ENCODE measurements around the gene SLC25A53. TPM values are rescaled to one million over a fixed set of nuclear protein-coding genes. Genes with fewer than 3 reads are reported as not detected.

The SLC25A53 gene, protein sequence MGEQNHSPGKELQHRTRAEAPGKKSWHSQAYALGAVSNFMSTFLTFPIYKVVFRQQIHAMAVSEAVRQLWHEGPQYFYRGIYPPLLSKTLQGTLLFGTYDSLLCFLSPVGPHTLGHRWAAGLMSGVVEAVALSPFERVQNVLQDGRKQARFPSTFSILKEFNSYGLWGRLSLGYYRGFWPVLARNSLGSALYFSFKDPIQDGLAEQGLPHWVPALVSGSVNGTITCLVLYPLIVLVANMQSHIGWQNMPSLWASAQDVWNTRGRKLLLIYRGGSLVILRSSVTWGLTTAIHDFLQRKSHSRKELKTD
- 10 to 100 TPM; 10.3 to 10.8 TPM for total RNA-seq

DNA sequence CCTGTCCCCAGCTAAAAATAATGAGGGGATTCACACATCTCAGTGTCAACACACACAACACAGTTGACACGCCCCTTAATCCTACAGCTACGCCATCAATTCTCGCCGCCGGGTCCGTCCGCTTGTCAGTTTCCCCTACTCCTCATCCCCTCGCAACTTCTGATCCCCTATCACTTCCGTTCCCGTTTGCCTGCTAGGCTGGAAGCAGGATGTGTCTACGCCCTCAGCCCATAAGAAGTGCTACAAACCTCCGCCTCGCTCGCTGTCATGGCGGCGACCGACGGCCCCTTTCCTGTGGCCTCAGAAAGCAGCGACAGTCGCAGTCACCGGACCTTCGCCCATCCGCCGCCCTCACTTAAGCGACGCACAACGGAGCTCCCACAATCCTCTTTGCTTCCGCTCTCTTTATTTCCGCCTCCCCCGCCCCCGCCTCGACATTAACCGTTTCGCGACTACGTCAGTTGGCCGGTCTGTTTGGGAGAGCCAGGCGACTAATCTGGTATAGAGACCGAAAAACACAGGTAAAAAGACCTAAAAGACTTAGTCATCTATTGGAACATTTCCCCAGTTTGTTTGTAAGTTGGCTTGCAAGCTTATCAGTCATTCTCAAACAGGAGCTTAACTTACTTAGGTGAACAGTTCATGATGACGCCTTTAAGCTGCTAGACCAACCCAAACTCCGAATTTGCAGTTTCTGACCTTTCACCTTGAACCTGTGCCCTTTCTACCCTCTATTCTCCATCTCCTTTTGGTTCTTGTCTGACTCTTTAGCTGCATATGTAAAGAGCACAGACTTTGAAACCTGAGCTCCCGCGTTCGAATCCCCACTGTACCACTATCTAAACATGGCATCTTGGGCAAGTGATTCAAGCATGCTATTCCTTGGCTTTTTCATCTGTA, at the start of gene SLC25A53:
TSS of gene SLC25A53 (minus strand) at position 380 of the 900 bp plus-strand sequence. CDS start 51,752 bp downstream, outside the sequence.
- peak; percentile 75 for DNase-seq (ENCODE audit: low spot score)
- peak; percentile 95 for ATAC-seq
- peaks cover 0 to 3% of the 10 kb centered on the region in 2 donors for H3K27me3 Mint-ChIP-seq
- no peaks in the 10 kb centered on the region for H3K9me3 Mint-ChIP-seq
- H3K4me1 Mint-ChIP-seq (ENCODE audit: low read depth in 2 of 2), result peaks cover 12 to 14% of the 10 kb centered on the region in 2 donors
- H3K27ac Mint-ChIP-seq, result peak within 1 kb of the TSS; percentile 97 to 99
- H3K36me3 Mint-ChIP-seq, result peaks cover 4% of the 10 kb centered on the region
- H3K4me3 Mint-ChIP-seq, result peak within 1 kb of the TSS; percentile 99

DNA sequence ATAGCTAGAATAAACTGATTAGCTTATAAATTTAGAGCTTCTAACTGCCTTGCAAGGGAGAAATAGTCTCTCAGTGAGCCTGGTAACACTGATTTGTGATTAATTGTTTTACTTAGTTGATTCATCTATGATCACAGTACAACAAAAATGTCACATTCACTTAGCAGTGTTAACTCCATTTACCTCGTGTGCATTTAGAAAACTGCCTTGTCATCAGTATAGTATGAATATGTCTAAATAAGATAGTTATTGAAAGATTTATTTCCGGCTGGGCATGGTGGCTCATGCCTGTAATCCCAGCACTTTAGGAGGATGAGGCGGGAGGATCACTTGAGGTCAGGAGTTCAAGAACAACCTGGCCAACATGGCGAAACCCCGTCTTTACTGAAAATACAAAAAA, 48.7 kb upstream of the SLC25A53 start:
- ATAC-seq (no peak), DNase-seq (ENCODE audit: low spot score) (no peak)
- Mint-ChIP-seq H3K27me3 (peaks cover 0 to 8% of the 10 kb centered on the region in 2 donors), H3K36me3 (no peaks in the 10 kb centered on the region), H3K4me1 (ENCODE audit: low read depth in 2 of 2) (no peaks in the 10 kb centered on the region), H3K9me3 (no peaks in the 10 kb centered on the region), H3K27ac (no peak overlapping the region), H3K4me3 (no peak overlapping the region)

DNA sequence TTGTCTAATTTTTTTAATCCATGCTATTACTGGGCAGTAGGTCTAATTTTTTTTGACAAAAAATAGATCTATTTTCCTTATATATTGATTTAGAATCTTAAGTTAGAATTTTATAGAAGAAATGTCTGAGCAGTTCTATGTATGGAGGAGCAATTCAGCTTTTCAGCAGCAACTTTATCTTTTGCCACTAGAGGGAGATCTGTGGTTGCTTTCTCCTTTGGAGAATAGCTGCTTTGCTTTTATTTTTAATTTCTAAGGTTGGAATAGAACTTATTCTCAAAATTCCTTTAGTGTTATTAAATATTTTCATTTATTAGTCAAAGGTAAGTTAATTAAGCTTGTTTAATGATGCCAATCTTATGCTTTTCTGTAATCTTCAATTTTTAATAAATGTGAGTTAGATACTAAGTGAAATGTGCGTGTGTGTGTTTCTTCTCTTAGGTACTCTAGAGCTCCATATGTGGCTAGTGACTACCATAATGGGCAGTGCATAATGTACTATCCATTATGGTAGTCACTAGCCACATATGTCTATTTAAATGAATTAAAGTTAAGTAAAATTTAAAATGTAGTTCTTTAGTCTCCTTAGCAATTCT, 38.8 kb upstream of the SLC25A53 start:
- Mint-ChIP-seq H3K36me3 (no peaks in the 10 kb centered on the region), H3K9me3 (no peaks in the 10 kb centered on the region), H3K4me3 (no peak overlapping the region), H3K27ac (no peak overlapping the region), H3K27me3 (no peaks in the 10 kb centered on the region), H3K4me1 (ENCODE audit: low read depth in 2 of 2) (no peaks in the 10 kb centered on the region)
- no peak for DNase-seq (ENCODE audit: low spot score)
- ATAC-seq, result no peak

DNA sequence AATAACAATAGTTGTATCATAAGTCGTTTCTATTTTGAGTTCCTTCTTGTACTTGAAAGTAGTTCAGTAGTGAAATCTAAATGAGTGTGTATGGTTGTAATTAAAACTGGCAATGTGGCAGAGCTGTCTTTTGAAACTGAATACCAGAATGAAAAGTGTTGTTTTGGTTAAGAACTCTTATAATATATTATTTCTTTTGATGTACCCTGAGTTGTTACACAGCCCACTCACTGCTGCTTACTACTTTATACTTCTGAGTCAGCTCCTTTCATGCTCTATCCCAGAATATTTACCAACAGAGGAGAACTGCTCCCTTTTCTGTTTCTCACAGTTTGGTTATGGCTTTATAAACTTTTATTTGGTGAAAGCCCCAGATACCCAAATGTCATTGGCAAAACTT, 38.2 kb upstream of the SLC25A53 start:
- no peak for ATAC-seq
- Mint-ChIP-seq H3K27ac (no peak overlapping the region), H3K4me3 (no peak overlapping the region)

DNA sequence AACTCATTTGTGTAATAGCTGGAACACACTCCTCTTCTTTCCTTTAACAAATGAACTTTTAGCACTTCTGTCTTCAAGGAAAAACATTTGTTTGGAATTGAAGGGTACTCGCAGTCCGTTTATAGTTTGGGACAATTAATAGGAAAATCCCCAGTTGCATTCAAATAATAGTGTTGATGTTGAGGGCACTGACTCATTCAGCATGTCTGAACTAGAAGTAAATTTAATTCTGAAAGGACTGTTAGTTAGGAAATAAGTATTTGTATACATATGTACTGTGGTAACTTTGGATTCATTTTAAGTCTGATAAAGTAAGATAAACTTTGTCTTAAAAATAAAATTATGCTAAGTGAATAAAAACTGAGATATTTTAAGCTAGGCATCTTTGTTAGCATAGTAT, 36.7 kb upstream of the SLC25A53 start:
- Mint-ChIP-seq H3K36me3 (peaks cover 5% of the 10 kb centered on the region), H3K27me3 (no peaks in the 10 kb centered on the region), H3K9me3 (no peaks in the 10 kb centered on the region), H3K4me1 (ENCODE audit: low read depth in 2 of 2) (no peaks in the 10 kb centered on the region), H3K4me3 (no peak overlapping the region), H3K27ac (no peak overlapping the region)
- ATAC-seq, result no peak
- no peak for DNase-seq (ENCODE audit: low spot score)

More for the DNA sequence above, 38.2 kb upstream of the SLC25A53 start:
- Mint-ChIP-seq H3K4me1 (ENCODE audit: low read depth in 2 of 2) (no peaks in the 10 kb centered on the region), H3K36me3 (no peaks in the 10 kb centered on the region), H3K9me3 (no peaks in the 10 kb centered on the region), H3K27me3 (no peaks in the 10 kb centered on the region)
- no peak for DNase-seq (ENCODE audit: low spot score)

DNA sequence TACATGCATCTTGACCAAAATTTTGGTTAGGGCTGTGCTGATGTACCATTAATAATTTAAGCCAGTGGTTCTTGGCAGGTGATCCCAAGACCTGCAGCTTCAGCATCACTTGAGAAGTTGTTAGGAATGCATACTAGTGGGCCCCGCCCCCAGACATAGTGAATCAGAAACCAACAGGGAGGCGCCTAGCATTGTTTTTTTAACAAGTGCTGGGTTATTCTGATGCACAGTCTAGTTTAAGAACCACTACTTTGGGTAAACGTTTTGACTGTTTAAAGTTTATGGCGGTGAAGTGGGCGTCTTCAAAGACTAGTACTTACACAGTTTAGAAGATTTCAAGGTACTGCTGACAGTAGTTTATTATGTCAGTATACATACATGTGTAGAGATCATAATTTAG, 33.0 kb upstream of the SLC25A53 start:
- Mint-ChIP-seq H3K4me3 (no peak overlapping the region), H3K4me1 (ENCODE audit: low read depth in 2 of 2) (no peaks in the 10 kb centered on the region), H3K9me3 (no peaks in the 10 kb centered on the region), H3K27me3 (no peaks in the 10 kb centered on the region), H3K36me3 (peaks cover 5% of the 10 kb centered on the region), H3K27ac (no peak overlapping the region)
- ATAC-seq (no peak), DNase-seq (ENCODE audit: low spot score) (no peak)

DNA sequence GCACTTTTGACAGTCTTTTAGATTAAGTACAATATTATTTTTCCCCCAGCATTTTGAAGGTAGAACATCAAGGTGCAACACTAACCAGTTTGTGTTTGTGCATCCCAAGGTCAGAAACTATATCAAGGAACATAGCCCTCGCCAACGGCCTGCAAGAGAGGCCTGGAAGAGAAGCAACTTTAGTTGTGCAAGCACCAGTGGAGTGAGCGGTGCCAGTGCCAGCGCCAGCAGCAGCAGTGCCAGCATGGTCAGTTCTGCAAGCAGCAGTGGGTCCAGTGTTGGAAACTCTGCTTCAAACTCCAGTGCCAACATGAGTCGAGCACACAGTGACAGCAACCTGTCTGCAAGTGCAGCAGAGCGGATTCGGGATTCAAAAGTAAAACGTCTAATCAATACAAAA, 31.1 kb upstream of the SLC25A53 start:
- Mint-ChIP-seq H3K4me3 (no peak overlapping the region), H3K27ac (no peak overlapping the region), H3K27me3 (no peaks in the 10 kb centered on the region), H3K4me1 (ENCODE audit: low read depth in 2 of 2) (peaks cover 6 to 8% of the 10 kb centered on the region in 2 donors), H3K36me3 (peaks cover 5% of the 10 kb centered on the region), H3K9me3 (no peaks in the 10 kb centered on the region)
- no peak for DNase-seq (ENCODE audit: low spot score)
- ATAC-seq, result no peak

DNA sequence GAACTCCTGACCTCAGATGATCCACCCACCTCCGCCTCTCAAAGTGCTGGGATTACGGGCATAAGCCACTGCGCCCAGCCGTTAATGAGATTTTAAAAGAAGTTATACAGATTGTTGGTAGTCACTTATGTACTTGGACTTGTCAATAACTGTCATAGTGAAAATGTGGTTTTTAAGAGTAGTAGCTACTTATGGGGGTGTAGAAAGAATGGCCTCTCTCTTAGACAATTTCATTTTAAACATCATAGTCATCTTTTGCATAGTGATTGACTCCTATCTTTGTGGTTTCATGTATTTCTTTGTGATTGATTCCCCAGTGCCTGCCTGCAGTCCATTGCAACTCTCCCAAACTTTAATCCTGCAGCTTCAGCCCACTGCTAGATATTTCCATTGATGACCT, 26.9 kb upstream of the SLC25A53 start:
- peaks cover 6% of the 10 kb centered on the region for H3K36me3 Mint-ChIP-seq
- peak overlapping the region in 1 of 2 donors; percentile 61 for H3K27ac Mint-ChIP-seq
- peak overlapping the region; percentile 36 for H3K4me3 Mint-ChIP-seq
- no peaks in the 10 kb centered on the region for H3K9me3 Mint-ChIP-seq
- DNase-seq (ENCODE audit: low spot score) (no peak), ATAC-seq (peak in 1 of 2 donors; percentile 77)
- peaks cover 10 to 22% of the 10 kb centered on the region in 2 donors for H3K4me1 Mint-ChIP-seq (ENCODE audit: low read depth in 2 of 2)
- H3K27me3 Mint-ChIP-seq, result peaks cover 0 to 2% of the 10 kb centered on the region in 2 donors

DNA sequence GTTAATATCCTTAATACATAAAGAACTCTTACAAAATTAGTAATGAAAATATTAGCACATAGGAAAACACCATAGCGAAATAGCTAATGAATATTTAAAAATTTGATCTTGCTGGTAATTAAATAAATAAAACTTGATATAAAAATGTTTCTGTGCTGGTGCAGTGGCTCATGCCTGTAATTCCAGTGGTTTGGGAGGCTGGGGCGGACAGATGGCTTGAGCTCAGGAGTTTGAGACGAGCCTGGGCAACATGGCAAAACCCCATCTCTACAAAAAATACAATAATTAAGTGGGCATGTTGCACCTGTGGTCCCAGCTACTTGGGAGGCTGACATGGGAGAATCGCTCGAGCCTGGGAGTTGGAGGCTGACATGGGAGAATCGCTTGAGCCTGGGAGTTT, 17.0 kb upstream of the SLC25A53 start:
- Mint-ChIP-seq H3K4me3 (no peak overlapping the region), H3K27me3 (peaks cover 0 to 3% of the 10 kb centered on the region in 2 donors), H3K9me3 (no peaks in the 10 kb centered on the region), H3K36me3 (peaks cover 4% of the 10 kb centered on the region), H3K27ac (no peak overlapping the region), H3K4me1 (ENCODE audit: low read depth in 2 of 2) (peaks cover 10 to 14% of the 10 kb centered on the region in 2 donors)
- ATAC-seq, result no peak
- DNase-seq (ENCODE audit: low spot score), result no peak

DNA sequence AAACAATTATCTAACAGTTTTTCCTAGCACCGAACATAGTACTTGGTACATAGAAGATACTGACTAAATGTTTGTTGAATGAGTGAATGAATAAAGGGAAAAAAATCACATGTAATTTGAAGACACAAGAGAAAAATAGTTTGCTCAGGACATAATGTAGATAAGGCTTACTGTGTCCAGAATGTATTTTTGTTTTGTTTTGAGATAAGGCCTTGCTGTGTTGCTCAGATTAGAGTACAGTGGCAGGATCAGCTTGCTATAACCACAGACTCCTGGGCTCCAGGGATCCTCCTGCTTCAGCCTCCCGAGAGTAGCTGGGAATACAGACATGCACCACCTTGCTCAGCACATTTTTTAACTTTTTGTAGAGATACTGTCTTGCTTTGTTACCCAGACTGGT, 16.0 kb upstream of the SLC25A53 start:
- DNase-seq (ENCODE audit: low spot score) (no peak), ATAC-seq (no peak)
- H3K27me3 Mint-ChIP-seq, result peaks cover 0 to 3% of the 10 kb centered on the region in 2 donors
- no peak overlapping the region for H3K27ac Mint-ChIP-seq
- peaks cover 17 to 24% of the 10 kb centered on the region in 2 donors for H3K4me1 Mint-ChIP-seq (ENCODE audit: low read depth in 2 of 2)
- no peaks in the 10 kb centered on the region for H3K9me3 Mint-ChIP-seq
- H3K36me3 Mint-ChIP-seq, result peaks cover 4% of the 10 kb centered on the region
- H3K4me3 Mint-ChIP-seq, result no peak overlapping the region

DNA sequence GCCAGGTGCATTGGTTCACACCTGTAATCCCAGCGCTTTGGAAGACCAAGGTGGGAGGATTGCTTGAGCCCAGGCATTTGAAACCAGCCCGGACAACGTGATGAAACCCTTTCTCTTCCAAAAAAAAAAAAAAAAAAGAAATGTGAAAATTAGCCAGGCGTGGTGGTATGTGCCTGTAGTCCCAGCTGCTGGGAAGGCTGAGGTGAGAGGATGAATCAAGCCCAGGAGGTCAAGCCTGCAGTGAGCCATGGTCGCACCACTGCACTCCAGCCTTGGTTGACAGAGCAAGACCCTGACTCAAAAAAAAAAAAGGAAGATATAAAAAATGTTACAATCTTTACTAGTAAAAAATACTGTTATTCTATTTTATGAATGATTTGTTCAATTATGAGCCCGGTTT, 15.3 kb upstream of the SLC25A53 start:
- no peak overlapping the region for H3K4me3 Mint-ChIP-seq

DNA sequence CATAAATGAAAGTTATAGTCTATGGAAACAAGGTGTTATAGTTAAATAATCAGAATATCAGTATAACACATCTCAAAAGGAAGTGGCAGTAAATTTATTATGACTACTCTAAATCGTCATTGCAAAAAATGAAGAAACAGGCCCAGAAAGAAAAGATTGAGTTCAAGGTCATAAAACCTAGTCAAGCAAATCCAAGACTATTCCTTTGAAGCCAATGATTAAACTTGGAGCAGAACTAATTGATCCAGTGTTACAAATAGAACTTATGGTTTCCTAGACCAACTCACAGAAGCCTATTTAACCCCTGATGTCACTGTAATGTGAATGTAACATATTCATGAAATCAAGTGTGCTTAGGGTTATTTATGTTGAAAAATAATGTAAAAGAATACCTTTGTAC, 11.3 kb upstream of the SLC25A53 start:
- Mint-ChIP-seq H3K27me3 (peaks cover 0 to 5% of the 10 kb centered on the region in 2 donors), H3K4me3 (peak overlapping the region; percentile 90), H3K4me1 (ENCODE audit: low read depth in 2 of 2) (peaks cover 28 to 38% of the 10 kb centered on the region in 2 donors), H3K36me3 (peaks cover 4% of the 10 kb centered on the region), H3K9me3 (no peaks in the 10 kb centered on the region), H3K27ac (peak overlapping the region; percentile 63 to 68)
- no peak for ATAC-seq
- no peak for DNase-seq (ENCODE audit: low spot score)

More for the DNA sequence above, 15.3 kb upstream of the SLC25A53 start:
- Mint-ChIP-seq H3K27ac (no peak overlapping the region), H3K27me3 (peaks cover 0 to 3% of the 10 kb centered on the region in 2 donors), H3K36me3 (peaks cover 4% of the 10 kb centered on the region), H3K4me1 (ENCODE audit: low read depth in 2 of 2) (peaks cover 24 to 30% of the 10 kb centered on the region in 2 donors), H3K9me3 (no peaks in the 10 kb centered on the region)
- ATAC-seq (no peak), DNase-seq (ENCODE audit: low spot score) (no peak)

DNA sequence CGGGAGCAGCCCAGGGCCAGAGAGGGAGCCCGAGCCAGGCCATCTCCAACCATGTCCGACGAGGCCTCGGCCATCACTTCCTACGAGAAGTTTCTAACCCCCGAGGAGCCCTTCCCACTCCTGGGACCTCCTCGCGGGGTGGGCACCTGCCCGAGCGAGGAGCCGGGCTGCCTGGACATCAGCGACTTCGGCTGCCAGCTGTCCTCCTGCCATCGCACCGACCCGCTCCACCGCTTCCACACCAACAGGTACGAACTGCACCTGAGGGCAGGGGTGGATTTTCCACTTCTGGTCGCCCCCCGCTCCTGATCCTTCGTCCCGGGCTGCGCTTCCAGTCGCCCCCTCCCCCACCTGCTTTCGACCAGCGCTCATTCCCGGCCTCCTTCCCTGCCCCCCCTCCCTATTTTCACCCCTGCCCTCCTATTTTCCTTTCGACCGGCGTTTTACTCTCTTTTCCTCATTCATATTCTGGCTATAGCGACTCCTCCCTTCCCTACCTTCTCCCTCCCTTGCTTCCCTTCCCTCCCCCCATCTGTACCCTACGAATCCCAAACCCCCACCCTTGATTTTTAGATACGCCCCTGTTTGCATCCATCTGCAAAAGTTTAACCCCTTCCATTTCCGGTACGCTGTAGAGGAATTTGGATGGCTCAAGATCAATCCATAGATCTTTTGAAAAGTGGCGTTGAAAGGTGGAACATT, 10.1 kb upstream of the SLC25A53 start:
- DNase-seq (ENCODE audit: low spot score), result no peak

More for the DNA sequence above, 10.1 kb upstream of the SLC25A53 start:
- no peak for ATAC-seq
- Mint-ChIP-seq H3K27ac (peak overlapping the region; percentile 63 to 68), H3K4me1 (ENCODE audit: low read depth in 2 of 2) (peaks cover 28 to 38% of the 10 kb centered on the region in 2 donors), H3K4me3 (peak overlapping the region; percentile 90), H3K36me3 (peaks cover 4% of the 10 kb centered on the region), H3K27me3 (peaks cover 0 to 7% of the 10 kb centered on the region in 2 donors), H3K9me3 (no peaks in the 10 kb centered on the region)
